ENCODE measurements around the gene IARS2. TPM values are rescaled to one million over a fixed set of nuclear protein-coding genes. Genes with fewer than 3 reads are reported as not detected.

Gene IARS2
- total RNA-seq = 10 to 100 TPM; 62.3 to 87.2 (median 79.3) TPM
- polyA plus RNA-seq = 10 to 100 TPM; 23.2 to 72.7 TPM
- long read RNA-seq, donor 1, transcript IARS2-201 (23 exons, 3,560 nt) = major isoform, 235 of 264 reads
- long read RNA-seq, donor 1, partial matches to known transcripts = 19 of 264 reads
- long read RNA-seq, donor 1, other reads (novel, unspliced or antisense) = 10 of 264 reads
- long read RNA-seq, donor 2, transcript IARS2-201 (23 exons, 3,560 nt) = major isoform, 396 of 447 reads
- long read RNA-seq, donor 2, partial matches to known transcripts = 35 of 447 reads
- long read RNA-seq, donor 2, other reads (novel, unspliced or antisense) = 16 of 447 reads
- long read RNA-seq, donor 3, transcript IARS2-201 (23 exons, 3,560 nt) = major isoform, 203 of 213 reads
- long read RNA-seq, donor 3, partial matches to known transcripts = 6 of 213 reads
- long read RNA-seq, donor 3, other reads (novel, unspliced or antisense) = 4 of 213 reads

GRCh38 chr1:220094016-220094911 is at the start of gene IARS2:
IARS2 (plus strand) TSS chr1:220094132; CDS start chr1:220094217, 85 bp downstream.
- peak within 1 kb of the TSS in 11 of 12 donors; percentile 68 to 90 (median 88) for H3K27ac ChIP-seq
- intact Hi-C loops (cut with DNase I) = loop anchor here in 3 of 10 donors (2.0 to 5.0 kb wide), 2 partner anchors 47 kb away; partner anchors contain the start of gene EPRS1 (in 3 of the 3)
- WGBS, 4 donors = 2 to 6% (median 4%) methylated on average over 21 to 73 of the region's 73 CpGs
- TF ChIP-seq POLR2A (IDR thresholded peaks at IDR 0.05) = no peak
- TF ChIP-seq CTCF (IDR thresholded peaks at IDR 0.05) = no peak
- DNase-seq (peak; percentile 90 to 94 (median 91)), ATAC-seq (peak; percentile 79 to 97 (median 96))
- H3K9me3 ChIP-seq = no peaks in the 10 kb centered on the region
- peak within 1 kb of the TSS; percentile 70 to 99 (median 90) for H3K4me3 ChIP-seq
- H3K36me3 ChIP-seq = peaks cover 0 to 35% (median 26%) of the 10 kb centered on the region in 9 donors
- no peaks in the 10 kb centered on the region for H3K27me3 ChIP-seq
- H3K4me1 ChIP-seq = peaks cover 0 to 22% (median 14%) of the 10 kb centered on the region in 12 donors

GRCh38 chr1:220044678-220045355 is 49.1 kb upstream of the IARS2 start:
- TF ChIP-seq POLR2A (IDR thresholded peaks at IDR 0.05) = no peak
- TF ChIP-seq CTCF (IDR thresholded peaks at IDR 0.05) = no peak
- DNase-seq (no peak), ATAC-seq (no peak)
- peak overlapping the region in 8 of 12 donors; percentile 67 to 97 (median 88) for H3K4me3 ChIP-seq
- peaks cover 0 to 32% (median 10%) of the 10 kb centered on the region in 12 donors for H3K4me1 ChIP-seq
- H3K9me3 ChIP-seq = no peaks in the 10 kb centered on the region
- H3K27me3 ChIP-seq = no peaks in the 10 kb centered on the region
- WGBS, 4 donors = 78 to 84% (median 81%) methylated on average over 4 of the region's 4 CpGs
- H3K27ac ChIP-seq = peak overlapping the region in 1 of 12 donors; percentile 86
- intact Hi-C loops (cut with DNase I) = loop anchor here in 3 of 10 donors (5.0 kb wide), 2 partner anchors 42 to 47 kb away; partner anchors contain the start of genes IARS2 (in 2 of the 3) and BPNT1 (in 1 of the 3)
- peaks cover 0 to 15% (median 8%) of the 10 kb centered on the region in 9 donors for H3K36me3 ChIP-seq

- ATAC-seq = no peak
- TF ChIP-seq CTCF (IDR thresholded peaks at IDR 0.05) = no peak
- no peaks in the 10 kb centered on the region for H3K27me3 ChIP-seq
- peak overlapping the region; percentile 71 to 90 (median 84) for H3K27ac ChIP-seq
- H3K36me3 ChIP-seq = peaks cover 0 to 8% (median under 1%) of the 10 kb centered on the region in 9 donors
- peak overlapping the region; percentile 51 to 97 (median 84) for H3K4me3 ChIP-seq
- intact Hi-C loops (cut with DNase I) = loop anchor here in 4 of 10 donors (2.0 to 5.0 kb wide), 3 partner anchors 42 to 49 kb away; partner anchors contain the start of genes IARS2 (in 3 of the 4) and BPNT1 (in 1 of the 4)
- no peaks in the 10 kb centered on the region for H3K9me3 ChIP-seq
- no peak for DNase-seq
- H3K4me1 ChIP-seq = peaks cover 0 to 32% (median 10%) of the 10 kb centered on the region in 12 donors
- 30 to 32% (median 31%) methylated on average over 17 of the region's 17 CpGs for WGBS, 4 donors
Measured at GRCh38 chr1:220045356-220046051, 48.4 kb upstream of the IARS2 start.
